T-cell (primary cell): ENCODE data around the gene TLR1. TPM values are rescaled to one million over a fixed set of nuclear protein-coding genes. Genes with fewer than 3 reads are reported as not detected.

Experiments used
- ATAC-seq, 4 experiments: fragments of 200-7000 bp in 3 of 4; fragments of 150-1000 bp in 1 of 4; cut with Tn5 transposase; replicated peaks in 1 of 4; 1 replicate in 3 of 4; 2 replicates in 1 of 4; pipeline ENCODE4 v1.10.0; 2021; ENCODE audit warnings: moderate library complexity in 3 of 4, mild to moderate bottlenecking in 2 of 4, moderate number of reproducible peaks in 1 of 4
- CTCF ChIA-PET, 2 donors: fragments of 300-600 bp; sonication (Branson Sonifier 250); formaldehyde crosslinking; loops; one replicate each; lab custom pipeline; 2022; ENCODE audit warnings: antibody characterized with exemption in 2 of 2; lab: Charles Lee
- POLR2A ChIA-PET, 2 donors: fragments of 300-600 bp; sonication (Branson Sonifier 250); formaldehyde crosslinking; loops; one replicate each; lab custom pipeline; 2022; ENCODE audit warnings: antibody characterized with exemption in 2 of 2; lab: Charles Lee
- DNase-seq, 35 experiments: peaks; one replicate each; pipeline versions ENCODE4 v3.0.0 to v3.0.0-alpha.2; 2013 to 2023
- H3K27ac ChIP-seq: one replicate; pipeline ENCODE4 v1.5.1; 2013; ENCODE audit warnings: low read length
- H3K27me3 ChIP-seq, 2 experiments: replicated peaks in 1 of 2; 1 replicate in 1 of 2; 2 replicates in 1 of 2; pipeline versions ENCODE4 v1.6.1 to v1.7.0; 2013; ENCODE audit warnings: low read length in 1 of 2, mixed read lengths in 1 of 2; ENCODE audit not compliant: control insufficient read depth in 2 of 2, insufficient read depth in 2 of 2; ENCODE audit errors: extremely low read depth in 1 of 2
- H3K36me3 ChIP-seq, 2 donors: 1 replicate in 1 of 2; 2 replicates in 1 of 2; pipeline versions ENCODE4 v1.6.1 to v1.7.0; 2013; ENCODE audit warnings: low read length in 1 of 2; ENCODE audit not compliant: control insufficient read depth in 2 of 2, insufficient read depth in 1 of 2; ENCODE audit errors: extremely low read depth in 1 of 2
- H3K4me1 ChIP-seq, 2 experiments: 1 replicate in 1 of 2; 2 replicates in 1 of 2; pipeline versions ENCODE4 v1.6.1 to v1.7.0; 2013; ENCODE audit warnings: low read length in 2 of 2, mixed read lengths in 1 of 2; ENCODE audit not compliant: insufficient read depth in 2 of 2, control insufficient read depth in 1 of 2; ENCODE audit errors: extremely low read depth in 1 of 2
- H3K4me3 ChIP-seq, 2 donors: 1 replicate in 1 of 2; 2 replicates in 1 of 2; pipeline versions ENCODE4 v1.5.1 to v1.7.0; 2013; ENCODE audit warnings: mild to moderate bottlenecking in 2 of 2, low read length in 1 of 2, moderate library complexity in 1 of 2; ENCODE audit not compliant: control insufficient read depth in 1 of 2; ENCODE audit errors: extremely low read depth in 1 of 2
- H3K9me3 ChIP-seq: 2 replicates; pipeline ENCODE4 v1.7.0; 2013
- H3K27ac Mint-ChIP-seq, 2 donors: one replicate each; pipeline ENCODE4 v1.8.0; 2020 to 2021; ENCODE audit warnings: mild to moderate bottlenecking in 2 of 2, mixed read lengths in 2 of 2
- H3K27me3 Mint-ChIP-seq, 2 donors: one replicate each; pipeline ENCODE4 v1.8.0; 2021 to 2022; ENCODE audit warnings: mixed read lengths in 2 of 2
- H3K36me3 Mint-ChIP-seq: one replicate; pipeline ENCODE4 v1.8.0; 2021; ENCODE audit warnings: mixed read lengths
- H3K4me1 Mint-ChIP-seq, 3 donors: one replicate each; pipeline ENCODE4 v1.8.0; 2020 to 2022; ENCODE audit warnings: mixed read lengths in 3 of 3, mild to moderate bottlenecking in 1 of 3
- H3K4me3 Mint-ChIP-seq, 3 donors: one replicate each; pipeline ENCODE4 v1.8.0; 2020 to 2022; ENCODE audit warnings: mild to moderate bottlenecking in 3 of 3, mixed read lengths in 3 of 3, moderate library complexity in 3 of 3
- H3K9me3 Mint-ChIP-seq, 3 donors: one replicate each; pipeline ENCODE4 v1.8.0; 2020 to 2022; ENCODE audit warnings: mixed read lengths in 3 of 3
- WGBS: methylation state at CpG from one replicate; pipeline ENCODE4 v1.1.5; 2013; ENCODE audit warnings: missing lambda C conversion rate; ENCODE audit not compliant: insufficient coverage; 5-methylcytosine and 5-hydroxymethylcytosine counted together
- total RNA-seq, 35 experiments: library from RNA in 6 of 35; stranded (reverse) in 6 of 35; fragments of 120-200 nt in 1 of 35; gene quantifications; one replicate each; pipeline versions ENCODE4 v1.2.1 to v1.2.4 and lab custom pipeline; 2013 to 2026

The TLR1 gene
- total RNA-seq, 5 donors from 2014 or later (not counting 1 experiment from before 2014, with no cell fraction given), result 10.4 to 26.0 (median 18.0) TPM

DNA sequence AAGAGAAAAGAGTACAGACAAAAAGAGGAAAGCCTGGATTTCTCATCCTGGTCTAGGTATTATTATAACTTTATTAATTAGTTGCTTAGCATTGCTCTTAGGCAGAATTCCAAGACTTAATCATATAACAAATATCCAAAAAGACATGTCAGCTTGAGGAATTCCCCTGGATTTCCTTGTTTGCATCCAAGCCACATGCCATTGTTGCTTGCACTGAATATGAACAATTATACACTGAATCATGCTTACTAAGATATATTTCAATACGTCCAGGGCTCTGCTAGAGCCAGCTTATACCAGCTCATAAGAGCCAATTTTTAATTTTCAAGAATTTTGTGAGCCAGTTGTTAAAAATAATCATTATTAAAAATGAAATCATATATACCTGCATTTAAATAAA, 16.3 kb downstream of the TLR1 start:
- no peaks in the 10 kb centered on the region for H3K36me3 ChIP-seq
- H3K4me3 ChIP-seq, result no peak overlapping the region
- ChIA-PET POLR2A (no interaction called here), CTCF (interaction anchor here (0.6 to 0.8 kb wide), 2 partner anchors 60 to 122 kb away, joined by 3 to 4 read pairs; no protein-coding TSS in a partner anchor)
- no CpG with 5 or more reads among the region's 1 CpG for WGBS
- Mint-ChIP-seq H3K9me3 (peaks cover 6 to 26% (median 13%) of the 10 kb centered on the region in 3 donors), H3K4me1 (peaks cover 0 to 8% (median 4%) of the 10 kb centered on the region in 3 donors), H3K4me3 (no peak overlapping the region), H3K27ac (no peak overlapping the region), H3K36me3 (peaks cover 17% of the 10 kb centered on the region), H3K27me3 (no peaks in the 10 kb centered on the region)
- ATAC-seq (no peak), DNase-seq (no peak)
- no peaks in the 10 kb centered on the region for H3K4me1 ChIP-seq
- H3K9me3 ChIP-seq, result peaks cover 4% of the 10 kb centered on the region
- H3K27ac ChIP-seq, result no peak overlapping the region
- no peaks in the 10 kb centered on the region for H3K27me3 ChIP-seq

DNA sequence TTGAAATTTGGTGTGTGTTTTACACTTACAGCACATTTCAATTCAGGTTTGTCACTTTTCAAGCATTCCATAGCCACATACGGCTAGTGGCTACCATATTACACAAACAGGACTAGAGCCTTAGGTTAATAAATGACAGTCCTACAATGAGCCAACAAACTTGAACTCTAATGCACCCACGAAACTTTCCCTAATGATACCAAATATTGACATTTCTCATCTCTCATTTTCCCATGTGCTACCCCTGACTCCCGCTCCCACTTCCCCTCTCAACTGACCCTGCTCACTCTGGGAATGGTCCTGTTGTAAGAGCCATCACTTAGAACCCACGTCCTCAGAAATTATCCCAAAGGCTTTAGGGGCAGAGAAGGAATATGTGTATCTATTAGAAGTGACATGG, 16.9 kb downstream of the TLR1 start:
- peaks cover 3 to 10% (median 6%) of the 10 kb centered on the region in 3 donors for H3K4me1 Mint-ChIP-seq
- 88% methylated on average over 2 of the region's 4 CpGs for WGBS
- Histone ChIP-seq H3K9me3 (peaks cover 4% of the 10 kb centered on the region), H3K4me3 (no peak overlapping the region), H3K36me3 (no peaks in the 10 kb centered on the region), H3K27ac (no peak overlapping the region), H3K27me3 (no peaks in the 10 kb centered on the region), H3K4me1 (peaks cover 0 to 1% of the 10 kb centered on the region in 2 experiments)
- no peak for DNase-seq
- peaks cover 17% of the 10 kb centered on the region for H3K36me3 Mint-ChIP-seq
- H3K27me3 Mint-ChIP-seq, result no peaks in the 10 kb centered on the region
- H3K4me3 Mint-ChIP-seq, result no peak overlapping the region
- ChIA-PET POLR2A (no interaction called here), CTCF (no interaction called here)
- H3K9me3 Mint-ChIP-seq, result peaks cover 6 to 24% (median 13%) of the 10 kb centered on the region in 3 donors
- no peak overlapping the region for H3K27ac Mint-ChIP-seq
- ATAC-seq, result no peak

DNA sequence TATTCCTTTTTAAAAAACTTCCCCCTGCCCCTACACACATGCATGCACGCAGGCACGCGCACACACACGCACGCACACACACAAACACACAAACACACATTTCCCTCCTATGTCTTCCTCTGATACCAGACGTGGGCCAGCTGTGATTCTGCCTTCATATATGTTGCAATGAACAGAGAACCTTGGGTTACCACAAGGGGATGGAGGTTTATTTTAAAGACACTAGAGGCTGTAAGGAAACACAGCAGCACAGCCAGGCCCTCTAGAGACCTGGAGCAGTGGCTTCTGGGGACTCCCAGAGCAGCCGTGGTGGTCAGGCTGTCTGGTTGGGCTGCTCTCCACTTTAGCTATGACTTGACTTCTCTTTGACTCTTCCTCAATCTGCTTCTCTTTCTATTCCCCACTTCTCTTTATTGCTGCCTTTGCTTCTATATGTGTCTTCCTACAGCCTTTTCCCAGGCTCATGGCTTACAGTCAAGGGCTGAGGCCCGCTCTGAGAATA, 18.6 kb downstream of the TLR1 start:
- peaks cover 5 to 14% (median 6%) of the 10 kb centered on the region in 3 donors for H3K9me3 Mint-ChIP-seq
- H3K4me1 Mint-ChIP-seq, result peaks cover 5 to 8% (median 5%) of the 10 kb centered on the region in 3 donors
- peaks cover 4% of the 10 kb centered on the region for H3K9me3 ChIP-seq
- no peaks in the 10 kb centered on the region for H3K27me3 Mint-ChIP-seq
- ChIA-PET POLR2A (no interaction called here), CTCF (interaction anchor here (0.6 to 6.3 kb wide), 4 partner anchors 18 to 1009 kb away, joined by 3 to 43 read pairs (median 6); partner anchors contain the start of gene TLR1 (in 1 of the 2))
- no peak overlapping the region for H3K4me3 Mint-ChIP-seq
- H3K36me3 Mint-ChIP-seq, result peaks cover 9% of the 10 kb centered on the region
- peaks cover 0 to 2% of the 10 kb centered on the region in 2 experiments for H3K4me1 ChIP-seq
- WGBS, result 40% methylated on average over 1 of the region's 8 CpGs
- no peaks in the 10 kb centered on the region for H3K36me3 ChIP-seq
- DNase-seq (peak in 1 of 35 experiments; percentile 13), ATAC-seq (no peak)
- no peak overlapping the region for H3K4me3 ChIP-seq
- no peaks in the 10 kb centered on the region for H3K27me3 ChIP-seq
- no peak overlapping the region for H3K27ac ChIP-seq
- no peak overlapping the region for H3K27ac Mint-ChIP-seq

DNA sequence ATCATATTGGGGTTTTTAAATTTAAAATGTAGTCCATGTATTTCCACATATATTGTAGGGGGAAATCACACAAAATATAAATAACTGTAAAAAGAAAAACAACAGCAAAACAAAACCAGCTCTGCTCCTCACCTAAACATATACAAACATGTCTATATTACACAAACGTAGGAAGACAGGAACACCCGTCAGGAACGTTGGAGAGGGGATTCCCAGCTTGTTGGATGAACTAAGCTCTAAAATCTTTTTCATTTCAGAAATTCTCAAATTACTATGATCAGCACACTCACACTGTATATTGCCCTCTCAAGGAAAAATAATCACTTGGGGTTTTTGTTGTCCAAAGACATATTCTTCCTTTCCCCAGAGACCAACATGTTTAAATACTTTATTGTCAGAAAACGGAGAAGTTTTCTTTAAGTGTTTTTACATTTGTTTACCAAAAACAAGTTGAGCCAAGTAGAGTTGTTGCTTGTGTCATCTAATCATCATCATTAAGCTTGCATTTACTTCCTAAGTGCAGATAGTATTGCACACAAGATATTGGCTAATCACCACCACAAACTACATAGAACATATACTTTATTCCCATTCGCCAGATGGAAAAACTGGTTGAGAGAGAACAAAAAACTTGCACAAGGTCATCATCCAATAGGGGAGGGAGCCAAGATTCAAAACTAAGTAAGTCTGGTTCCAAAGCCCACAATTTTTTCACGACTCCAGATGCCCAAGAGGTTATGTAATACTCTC, 19.4 kb downstream of the TLR1 start:
- H3K4me1 Mint-ChIP-seq, result peaks cover 3 to 6% (median 5%) of the 10 kb centered on the region in 3 donors
- Histone ChIP-seq H3K9me3 (peaks cover 3% of the 10 kb centered on the region), H3K4me1 (peaks cover 0 to 2% of the 10 kb centered on the region in 2 experiments), H3K27me3 (no peaks in the 10 kb centered on the region), H3K4me3 (no peak overlapping the region), H3K36me3 (no peaks in the 10 kb centered on the region), H3K27ac (no peak overlapping the region)
- WGBS, result 63% methylated on average over 2 of the region's 6 CpGs
- peaks cover 5% of the 10 kb centered on the region for H3K36me3 Mint-ChIP-seq
- ChIA-PET CTCF (interaction anchor here (0.6 to 6.3 kb wide), 6 partner anchors 19 to 1010 kb away, joined by 3 to 43 read pairs (median 6); partner anchors contain the start of gene TLR1 (in 1 of the 2)), POLR2A (no interaction called here)
- peaks cover 5 to 6% (median 6%) of the 10 kb centered on the region in 3 donors for H3K9me3 Mint-ChIP-seq
- H3K27ac Mint-ChIP-seq, result no peak overlapping the region
- no peak for DNase-seq
- H3K27me3 Mint-ChIP-seq, result no peaks in the 10 kb centered on the region
- H3K4me3 Mint-ChIP-seq, result no peak overlapping the region
- ATAC-seq, result no peak

DNA sequence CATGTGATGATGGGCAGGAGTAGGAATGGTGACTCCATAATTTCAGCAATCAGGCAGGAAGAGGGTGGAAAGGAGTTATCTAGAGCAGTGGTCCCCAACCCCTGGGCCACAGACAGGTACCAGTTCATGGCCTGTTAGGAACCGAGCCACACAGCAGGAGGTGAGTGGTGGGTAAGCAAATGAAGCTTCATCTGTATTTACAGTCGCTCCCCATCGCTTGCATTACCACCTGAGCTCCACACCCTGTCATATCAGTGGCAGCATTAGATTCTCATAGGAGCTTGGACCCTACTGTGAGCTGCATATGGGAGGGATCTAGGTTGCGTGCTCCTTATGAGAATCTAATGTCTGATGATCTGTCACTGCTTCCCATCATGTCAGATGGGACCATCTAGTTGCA, 20.4 kb downstream of the TLR1 start:
- WGBS, result no CpG with 5 or more reads among the region's 4 CpGs

DNA sequence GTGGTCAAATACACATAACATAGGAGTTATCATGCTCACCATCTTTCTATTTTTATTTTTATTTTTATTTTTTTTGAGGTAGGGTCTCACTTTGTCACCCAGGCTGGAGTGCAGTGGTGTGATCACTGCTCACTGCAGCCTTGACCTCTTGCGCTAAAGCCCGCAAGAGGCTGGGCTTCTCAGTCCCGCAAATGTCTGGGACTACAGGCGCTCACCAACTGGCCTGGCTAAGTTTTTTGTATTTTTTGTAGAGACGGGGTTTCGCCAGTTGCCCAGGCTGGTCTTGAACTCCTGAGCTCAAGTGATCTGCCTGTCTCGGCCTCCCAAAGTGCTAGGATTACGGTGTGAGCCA, 21.5 kb downstream of the TLR1 start:
- H3K4me3 ChIP-seq, result no peak overlapping the region
- 100% methylated on average over 2 of the region's 8 CpGs for WGBS
- no peaks in the 10 kb centered on the region for H3K9me3 ChIP-seq
- no peaks in the 10 kb centered on the region for H3K27me3 Mint-ChIP-seq
- DNase-seq (no peak), ATAC-seq (no peak)
- no peaks in the 10 kb centered on the region for H3K27me3 ChIP-seq
- H3K4me1 ChIP-seq, result peaks cover 0 to 2% of the 10 kb centered on the region in 2 experiments
- no peaks in the 10 kb centered on the region for H3K36me3 ChIP-seq
- H3K4me3 Mint-ChIP-seq, result no peak overlapping the region
- H3K4me1 Mint-ChIP-seq, result peaks cover 3 to 6% (median 5%) of the 10 kb centered on the region in 3 donors
- H3K36me3 Mint-ChIP-seq, result no peaks in the 10 kb centered on the region
- POLR2A ChIA-PET, result interaction anchor here in 1 of 2 donors (0.6 kb wide), 1 partner anchor 72 kb away, joined by 3 read pairs; no protein-coding TSS in a partner anchor
- H3K27ac Mint-ChIP-seq, result no peak overlapping the region
- CTCF ChIA-PET, result interaction anchor here (0.6 to 6.3 kb wide), 29 partner anchors 8 to 721 kb away, joined by 3 to 43 read pairs (median 5); partner anchors contain the start of gene TLR1 (in 1 of the 2)
- no peak overlapping the region for H3K27ac ChIP-seq
- no peaks in the 10 kb centered on the region for H3K9me3 Mint-ChIP-seq

More for the DNA sequence above, 20.4 kb downstream of the TLR1 start:
- H3K27me3 ChIP-seq, result no peaks in the 10 kb centered on the region
- peaks cover 0 to 2% of the 10 kb centered on the region in 2 experiments for H3K4me1 ChIP-seq
- Mint-ChIP-seq H3K4me3 (no peak overlapping the region), H3K9me3 (no peaks in the 10 kb centered on the region), H3K36me3 (no peaks in the 10 kb centered on the region), H3K4me1 (peaks cover 3 to 6% (median 5%) of the 10 kb centered on the region in 3 donors), H3K27ac (no peak overlapping the region), H3K27me3 (no peaks in the 10 kb centered on the region)
- no peaks in the 10 kb centered on the region for H3K36me3 ChIP-seq
- H3K27ac ChIP-seq, result no peak overlapping the region
- DNase-seq, result no peak
- ATAC-seq, result no peak
- ChIA-PET POLR2A (no interaction called here), CTCF (interaction anchor here (0.6 to 6.3 kb wide), 5 partner anchors 11 to 77 kb away, joined by 3 to 43 read pairs (median 7); partner anchors contain the start of gene TLR1 (in 1 of the 2))
- no peaks in the 10 kb centered on the region for H3K9me3 ChIP-seq
- no peak overlapping the region for H3K4me3 ChIP-seq
